HepG2 (cell line): ENCODE measurements around the gene LARP1. TPM values are rescaled to one million over a fixed set of nuclear protein-coding genes. Genes with fewer than 3 reads are reported as not detected.

Experiments used
- AKAP8 ChIP-seq: sonication (generic); formaldehyde crosslinking; IDR thresholded peaks from 2 replicates; pipeline ENCODE4 v1.5.1; 2020; ENCODE audit warnings: mild to moderate bottlenecking, missing genetic modification reagents
- CHD4 ChIP-seq: fragments of 200-600 bp; sonication (generic); IDR thresholded peaks from 2 replicates; pipeline ENCODE4 v1.7.0; 2017; ENCODE audit warnings: mild to moderate bottlenecking, low read length, borderline replicate concordance
- DMAP1 ChIP-seq: IDR thresholded peaks from 2 replicates; pipeline ENCODE4 v1.6.1; 2016
- EED ChIP-seq: sonication (generic); formaldehyde crosslinking; IDR thresholded peaks from 2 replicates; pipeline ENCODE4 v1.5.0; 2020; ENCODE audit warnings: mild to moderate bottlenecking, missing genetic modification reagents
- IRF1 ChIP-seq: sonication (generic); formaldehyde crosslinking; IDR thresholded peaks from 2 replicates; pipeline ENCODE4 v1.4.0; 2020; ENCODE audit warnings: low read depth, mild to moderate bottlenecking, missing genetic modification reagents
- MAFK ChIP-seq, 2 experiments: IDR thresholded peaks in 1 of 2; conservative IDR thresholded peaks in 1 of 2; 2 replicates each; pipeline ENCODE4 v1.6.1; 2011; ENCODE audit warnings: improper control_type of control experiment in 2 of 2, low read length in 2 of 2
- PBX2 ChIP-seq: IDR thresholded peaks from 2 replicates; pipeline ENCODE4 v1.6.1; 2016; ENCODE audit warnings: control low read depth
- SIN3B ChIP-seq: fragments of 150-350 bp; IDR thresholded peaks from 2 replicates; pipeline ENCODE4 v1.6.1; 2014; ENCODE audit warnings: low read length
- ZNF142 ChIP-seq: sonication (generic); formaldehyde crosslinking; IDR thresholded peaks from 2 replicates; pipeline ENCODE4 v1.4.0; 2020; ENCODE audit warnings: missing genetic modification reagents
- ZNF33B ChIP-seq: sonication (generic); formaldehyde crosslinking; IDR thresholded peaks from 2 replicates; pipeline ENCODE4 v1.5.1; 2020; ENCODE audit warnings: mild to moderate bottlenecking, missing genetic modification reagents
- ZNF597 ChIP-seq: sonication (generic); formaldehyde crosslinking; IDR thresholded peaks from 2 replicates; pipeline ENCODE4 v1.5.0; 2020; ENCODE audit warnings: missing genetic modification reagents
- ZNF615 ChIP-seq: sonication (generic); formaldehyde crosslinking; IDR thresholded peaks from 2 replicates; pipeline ENCODE4 v1.5.0; 2020; ENCODE audit warnings: mild to moderate bottlenecking, missing genetic modification reagents, borderline replicate concordance
- ZNF737 ChIP-seq: sonication (generic); formaldehyde crosslinking; IDR thresholded peaks from 2 replicates; pipeline ENCODE4 v1.5.0; 2020; ENCODE audit warnings: missing genetic modification reagents, mild to moderate bottlenecking, borderline replicate concordance
- ZNF839 ChIP-seq: sonication (generic); formaldehyde crosslinking; IDR thresholded peaks from 2 replicates; pipeline ENCODE4 v1.4.0; 2020; ENCODE audit warnings: missing genetic modification reagents, mild to moderate bottlenecking, borderline replicate concordance
- ZSCAN9 ChIP-seq: IDR thresholded peaks from 2 replicates; pipeline ENCODE4 v1.6.1; 2016; ENCODE audit warnings: borderline replicate concordance
- ZZZ3 ChIP-seq: sonication (generic); formaldehyde crosslinking; IDR thresholded peaks from 2 replicates; pipeline ENCODE4 v1.4.0; 2020; ENCODE audit warnings: missing genetic modification reagents, mild to moderate bottlenecking, borderline replicate concordance
- polyA plus RNA-seq, 8 experiments: library from polyadenylated mRNA; depleted of rRNA in 3 of 8; stranded (reverse) in 7 of 8; unstranded in 1 of 8; fragments of >200 nt; fragmentation: Illumina TruSeq in 4 of 8; extraction: Trizol in 4 of 8; gene quantifications; 2 replicates each; pipeline versions ENCODE4 v1.2.1 to v1.2.3, GENCODE V29; 2011 to 2016; ENCODE audit warnings: low read depth in 4 of 8, missing spikeins in 1 of 8, mixed read lengths in 1 of 8; ENCODE audit not compliant: insufficient read depth in 1 of 8
- total RNA-seq, 5 experiments: library from RNA; depleted of rRNA; stranded (reverse); fragments of >200 nt; fragmentation: Illumina TruSeq; extraction: Trizol; gene quantifications; 2 replicates each; pipeline ENCODE4 v1.2.3, GENCODE V29; 2016; ENCODE audit warnings: low read depth in 1 of 5
- TF ChIP-seq, protein P1 (sequence below): IDR thresholded peaks from 2 replicates; pipeline ENCODE4 v1.6.1; 2012; ENCODE audit warnings: low read depth, low read length, improper control_type of control experiment

Gene LARP1
- total and polyA plus RNA-seq, 2 of the 13 experiments (the other 11 are each of a cell fraction or from before 2014, with no cell fraction given) = 45.2 to 61.4 TPM

DNA sequence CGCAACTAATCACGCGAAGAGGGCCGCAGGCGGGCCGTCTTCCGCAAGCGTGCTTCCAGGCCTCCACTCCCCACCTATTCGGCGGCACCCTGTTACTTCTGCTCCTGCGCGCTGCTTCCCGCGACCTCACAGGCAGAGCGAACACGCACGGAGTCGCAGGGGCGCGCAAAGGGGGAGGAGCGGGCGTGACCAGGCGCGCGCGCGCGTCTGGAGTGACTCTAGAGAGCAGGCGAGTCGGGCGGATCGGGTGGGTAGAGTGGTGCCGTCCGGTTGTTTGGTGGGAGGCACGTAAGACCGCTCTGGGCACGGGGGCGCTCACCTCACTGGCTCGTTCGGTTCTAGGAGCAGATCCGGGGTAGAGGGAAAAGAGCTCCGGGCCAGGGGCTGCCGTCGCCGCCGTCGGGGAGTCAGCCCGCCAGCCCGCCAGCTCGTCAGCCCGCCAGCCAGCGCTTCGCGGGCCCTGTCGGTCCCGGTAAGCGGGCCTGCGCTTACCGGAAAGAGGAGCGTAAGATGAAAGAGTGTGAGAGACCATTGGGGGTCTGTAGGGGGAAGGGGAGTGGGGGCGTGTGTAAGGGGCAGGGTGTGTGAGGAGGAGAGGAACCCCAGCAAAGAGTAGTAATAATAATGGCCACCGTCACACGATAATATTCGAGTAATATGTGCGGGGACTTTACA, 103.3 kb downstream of the LARP1 start, which contains the start of gene CNOT8 (continued):
- no peak for TF ChIP-seq ZNF142 (CRISPR knock-in tag)
- TF ChIP-seq ZNF839 (CRISPR knock-in tag) = 0 out of 2 replicates have a peak, but pooled peaks have one; percentile 87
- no peak for TF ChIP-seq ZNF597 (CRISPR knock-in tag)
- peak; percentile 42; the same call in 1 of the 2 replicates for TF ChIP-seq EED (CRISPR knock-in tag)
- TF ChIP-seq, protein P1, sequence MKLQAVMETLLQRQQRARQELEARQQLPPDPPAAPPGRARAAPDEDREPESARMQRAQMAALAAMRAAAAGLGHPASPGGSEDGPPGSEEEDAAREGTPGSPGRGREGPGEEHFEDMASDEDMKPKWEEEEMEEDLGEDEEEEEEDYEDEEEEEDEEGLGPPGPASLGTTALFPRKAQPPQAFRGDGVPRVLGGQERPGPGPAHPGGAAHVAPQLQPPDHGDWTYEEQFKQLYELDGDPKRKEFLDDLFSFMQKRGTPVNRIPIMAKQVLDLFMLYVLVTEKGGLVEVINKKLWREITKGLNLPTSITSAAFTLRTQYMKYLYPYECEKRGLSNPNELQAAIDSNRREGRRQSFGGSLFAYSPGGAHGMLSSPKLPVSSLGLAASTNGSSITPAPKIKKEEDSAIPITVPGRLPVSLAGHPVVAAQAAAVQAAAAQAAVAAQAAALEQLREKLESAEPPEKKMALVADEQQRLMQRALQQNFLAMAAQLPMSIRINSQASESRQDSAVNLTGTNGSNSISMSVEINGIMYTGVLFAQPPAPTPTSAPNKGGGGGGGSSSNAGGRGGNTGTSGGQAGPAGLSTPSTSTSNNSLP = no peak
- TF ChIP-seq CHD4 = no peak
- TF ChIP-seq IRF1 (CRISPR knock-in tag) = no peak
- TF ChIP-seq MAFK (conservative IDR thresholded peaks at IDR 0.05 in 1 of 2, IDR thresholded peaks at IDR 0.05 in 1 of 2; ENCODE audit: low read length in 2 of 2) = no peak
- no peak for TF ChIP-seq ZNF737 (CRISPR knock-in tag)
- TF ChIP-seq ZNF615 (CRISPR knock-in tag) = no peak
- 0 out of 2 replicates have a peak, but pooled peaks have one; percentile 20 for TF ChIP-seq SIN3B
- TF ChIP-seq PBX2 (CRISPR knock-in tag) = no peak
- TF ChIP-seq AKAP8 (CRISPR knock-in tag) = 0 out of 2 replicates have a peak, but pooled peaks have one; percentile 58
- TF ChIP-seq ZNF33B (CRISPR knock-in tag) = no peak
- peak; percentile 74; the same call in 1 of the 2 replicates for TF ChIP-seq ZSCAN9 (CRISPR knock-in tag)
- TF ChIP-seq ZZZ3 (CRISPR knock-in tag) = peak; percentile 53; the same call in 1 of the 2 replicates
- TF ChIP-seq DMAP1 (CRISPR knock-in tag) = peak; percentile 75; the same call in 1 of the 2 replicates
